Limb (tissue), 2 donors: Measurements from ENCODE around the gene TTC3.
A peak's percentile ranks its signal among the peaks of the same experiment; 100 is the strongest.

ENCODE experiments used
- DNase-seq, 2 donors: peaks; one replicate each; pipeline ENCODE4 v3.0.0-alpha.2; 2016; ENCODE audit errors: extremely low spot score in 2 of 2

TTC3 gene

DNA sequence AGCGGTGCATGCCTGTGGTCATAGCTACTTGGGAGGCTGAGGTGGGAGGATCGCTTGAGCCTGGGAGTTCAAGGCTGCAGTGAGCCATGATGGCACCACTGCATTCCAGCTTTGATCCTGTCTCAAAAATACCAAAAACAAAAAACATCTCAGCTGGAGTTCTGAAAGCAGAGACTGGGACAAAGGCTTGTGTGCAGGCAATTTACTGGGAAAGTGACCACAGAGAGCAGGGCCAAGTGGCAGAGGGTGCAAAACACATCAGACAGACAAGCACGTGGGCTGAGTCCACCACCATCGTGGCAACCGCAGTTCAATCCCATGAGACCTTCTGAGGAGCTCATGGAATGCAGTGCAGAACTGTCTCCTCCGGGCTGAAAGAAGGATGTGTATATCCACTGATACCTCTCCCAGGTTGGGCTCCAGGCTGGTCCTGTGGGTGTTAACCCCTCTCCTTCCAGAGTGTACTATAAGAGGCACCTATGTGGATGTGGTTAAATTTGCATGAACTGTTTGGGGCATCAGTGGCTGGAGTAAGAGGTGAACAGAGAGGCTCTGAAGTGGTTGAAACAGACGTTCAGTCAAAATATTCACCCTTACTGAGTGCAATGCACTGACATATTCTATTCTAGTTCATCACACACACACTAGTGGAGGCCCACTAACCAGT is 11.0 kb upstream of the TTC3 start:
- no peak for DNase-seq

DNA sequence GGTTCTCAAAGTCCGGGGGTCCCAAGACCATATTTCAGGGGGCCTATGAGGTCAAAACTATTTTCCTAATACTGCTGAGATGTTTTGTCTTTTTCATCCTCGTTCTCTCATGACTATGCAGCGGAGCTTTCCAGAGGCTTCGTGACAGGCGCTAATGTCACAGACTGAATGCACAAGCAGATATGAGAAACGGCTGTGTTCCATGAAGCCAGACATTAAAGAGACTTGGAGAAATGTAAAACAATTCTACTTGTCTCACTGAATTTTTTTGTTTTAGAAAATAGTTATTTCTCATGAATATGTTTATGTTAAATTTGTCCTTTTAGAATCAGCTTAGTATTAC is 10.5 kb upstream of the TTC3 start:
- no peak for DNase-seq

DNA sequence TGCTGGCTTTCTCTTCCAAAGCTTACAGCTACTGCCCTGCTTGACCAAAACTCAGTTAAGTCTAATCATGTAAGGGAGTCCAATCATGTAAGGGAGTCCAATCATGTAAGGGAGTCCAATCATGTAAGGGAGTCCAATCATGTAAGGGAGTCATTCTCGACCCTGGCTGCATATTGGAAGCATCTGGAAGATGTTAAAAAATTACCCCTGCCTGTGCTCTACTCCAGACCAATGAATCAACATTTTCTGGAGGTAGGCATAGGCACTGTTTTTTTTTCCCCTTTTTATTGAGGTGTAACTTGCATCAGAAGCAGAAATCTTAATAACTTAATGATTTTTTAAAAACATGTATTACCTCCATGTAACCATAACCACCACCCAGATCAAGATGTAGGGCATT is 9.6 kb upstream of the TTC3 start:
- DNase-seq, result no peak

DNA sequence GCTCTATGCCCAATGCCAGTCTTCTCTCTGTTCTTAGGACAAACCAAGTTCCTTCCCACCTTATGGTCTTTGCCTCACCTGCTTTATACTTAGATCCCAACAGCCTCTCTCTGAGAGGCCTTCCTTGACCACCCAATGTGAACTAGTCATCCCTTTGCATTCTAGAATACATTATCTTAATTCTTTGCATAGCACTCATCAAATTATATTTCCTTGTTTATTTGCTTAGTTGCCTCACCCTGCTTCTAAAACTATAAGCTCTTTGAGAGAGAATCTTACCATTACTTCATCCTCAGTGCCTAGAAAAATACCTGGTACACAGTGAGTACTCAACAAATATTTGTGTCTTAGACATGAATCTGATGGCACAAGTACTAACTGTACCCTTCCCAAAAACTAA is 8.2 kb upstream of the TTC3 start:
- no peak for DNase-seq

DNA sequence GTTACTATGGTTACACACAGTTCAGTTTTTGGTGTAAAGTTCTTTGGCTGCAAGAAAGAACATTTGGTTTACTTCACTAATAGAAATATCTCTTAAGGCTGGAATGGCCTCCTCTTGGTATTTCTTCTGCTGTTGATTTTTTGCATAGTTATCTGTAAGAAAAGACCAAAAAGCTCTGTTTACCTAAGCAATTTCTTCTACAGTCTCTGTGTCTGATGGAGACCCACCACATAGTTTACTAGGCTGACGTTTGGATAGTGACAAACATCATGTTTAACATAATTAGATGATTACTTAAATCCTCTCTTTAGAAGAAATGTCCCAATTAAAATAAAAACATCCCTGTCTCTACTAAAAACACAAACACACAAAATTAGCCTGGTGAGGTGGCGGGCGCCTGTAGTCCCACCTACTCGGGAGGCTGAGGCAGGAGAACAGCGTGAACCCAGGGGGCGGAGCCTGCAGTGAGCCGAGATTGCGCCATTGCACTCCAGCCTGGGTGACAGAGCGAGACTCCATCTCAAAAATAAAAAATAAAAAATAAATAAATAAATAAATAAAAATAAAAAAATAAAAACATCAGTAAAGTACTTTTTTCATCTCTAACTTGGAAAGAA is 7.4 kb upstream of the TTC3 start:
- no peak for DNase-seq

DNA sequence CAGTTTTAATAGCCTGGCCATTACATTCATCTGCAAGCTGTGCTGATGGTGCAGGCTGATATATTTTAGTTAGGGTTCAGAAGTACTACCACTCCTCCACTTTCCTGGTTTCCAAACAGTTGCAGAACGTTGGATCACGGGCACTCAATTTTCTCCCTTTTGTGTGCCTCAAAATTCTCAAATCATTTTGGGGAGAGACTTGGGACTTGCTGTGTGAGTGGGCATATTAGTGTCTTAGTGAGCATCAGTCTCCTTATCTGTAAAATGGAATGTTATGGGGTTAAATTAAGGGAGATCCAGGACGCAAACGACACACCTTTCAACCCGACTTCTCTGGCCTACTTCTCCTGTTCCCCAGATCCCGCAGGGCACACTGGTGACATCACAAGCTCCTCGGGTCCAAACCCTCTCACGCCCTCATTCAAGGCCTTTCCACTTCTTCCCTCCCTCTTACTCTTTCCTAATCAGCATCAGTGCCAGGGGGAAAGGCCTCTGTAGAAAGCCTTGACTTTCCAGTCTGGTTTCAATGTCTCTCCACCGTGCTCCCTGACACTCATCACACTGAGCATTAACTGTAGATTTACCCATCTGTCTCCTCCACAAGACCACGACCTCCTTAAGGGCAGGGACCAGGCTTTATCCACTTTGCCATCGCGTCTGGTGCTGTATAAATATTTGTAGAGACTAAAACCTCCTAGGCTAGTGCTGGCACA is 1.3 kb upstream of the TTC3 start:
- DNase-seq, result peak; percentile 40 to 60

DNA sequence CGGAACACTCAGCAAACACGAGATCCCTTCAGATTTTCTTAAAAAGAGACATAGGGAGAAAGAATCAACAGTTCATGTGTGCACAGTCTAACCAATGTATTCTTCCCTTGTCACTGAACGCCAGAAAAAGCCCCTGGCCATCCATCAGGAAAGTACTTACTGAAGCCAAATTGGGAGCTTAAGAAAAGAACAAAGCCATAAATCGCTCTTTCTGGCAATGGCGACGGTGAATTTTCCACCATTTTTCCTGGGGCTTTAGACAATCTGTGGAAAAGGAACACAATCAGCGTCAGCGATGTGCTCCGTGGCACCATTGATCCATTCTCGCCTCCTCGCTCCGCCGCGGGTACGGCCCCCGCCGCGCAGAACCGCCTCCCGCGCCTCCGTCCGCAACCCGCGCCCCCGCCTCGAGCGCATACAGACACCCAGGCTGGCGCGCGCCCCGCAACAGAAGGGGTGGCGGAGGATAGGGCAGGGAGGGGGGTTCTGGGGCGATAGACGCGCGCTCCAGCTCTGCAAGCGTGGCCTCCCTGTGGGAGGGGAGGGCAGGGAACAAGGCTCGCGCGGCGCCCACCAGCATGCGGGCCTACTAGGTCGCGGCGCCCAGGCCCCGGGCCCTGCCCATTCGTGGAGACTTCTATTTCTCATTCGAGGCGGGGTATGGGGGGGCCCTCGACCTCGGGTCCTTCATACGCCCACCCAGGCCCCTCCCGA is 623 bp upstream of the TTC3 start:
- peak; percentile 86 to 94 for DNase-seq

DNA sequence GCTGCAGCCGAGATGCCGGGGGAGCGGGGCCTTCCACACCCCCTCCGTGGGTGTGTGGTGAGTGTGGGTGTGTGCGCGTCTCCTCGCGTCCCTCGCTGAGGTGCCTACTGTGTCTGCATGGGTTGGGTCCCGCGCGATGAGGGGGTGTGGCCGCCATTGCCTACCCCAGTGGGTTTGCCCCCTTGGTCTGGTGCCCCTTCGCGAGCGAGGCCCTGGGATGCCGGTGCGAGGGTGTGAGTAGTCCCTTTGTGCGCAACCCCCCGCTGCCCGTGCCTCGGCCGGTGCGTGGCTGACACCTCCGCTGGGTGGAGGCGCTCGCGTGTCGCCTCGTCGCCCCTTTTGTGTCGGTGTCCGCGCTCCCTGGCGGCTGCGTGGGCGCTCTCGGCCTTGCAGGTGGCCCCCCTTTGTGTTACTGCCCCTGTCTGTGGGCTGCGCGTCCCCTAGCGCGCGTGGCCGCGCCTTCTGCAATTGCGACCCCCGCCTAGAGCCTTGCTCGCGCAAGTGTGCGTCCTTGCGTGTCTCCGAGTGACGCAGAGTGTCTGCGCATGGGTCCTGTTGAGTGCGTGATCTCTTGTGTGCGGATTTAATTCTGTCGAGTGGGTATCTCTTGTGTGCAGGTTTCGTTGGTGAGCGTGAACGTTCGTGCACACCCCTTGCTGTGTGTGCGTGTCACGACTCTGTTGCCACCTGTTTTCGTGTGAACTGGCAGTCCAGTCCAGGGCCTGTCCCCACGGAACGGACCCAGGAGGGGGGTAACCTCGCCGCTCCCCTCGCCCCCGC is 553 bp downstream of the TTC3 start:
- DNase-seq, result peak; percentile 56 to 83

DNA sequence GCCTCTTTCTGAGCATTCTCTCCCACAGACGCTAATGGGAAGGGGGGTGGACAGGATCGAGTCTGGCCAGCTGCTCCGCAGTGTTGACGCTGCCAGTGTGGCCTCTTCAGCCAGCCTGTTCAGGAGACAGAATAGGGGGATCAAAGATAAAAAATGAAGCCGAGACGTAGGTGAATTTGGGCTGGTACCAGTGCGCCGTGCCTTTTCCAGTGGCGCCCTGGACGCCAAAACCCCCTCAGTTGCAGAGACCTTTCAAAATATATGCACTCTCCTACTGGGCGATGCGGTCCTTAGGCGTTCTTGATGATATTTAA is 1.1 kb downstream of the TTC3 start:
- DNase-seq, result no peak

DNA sequence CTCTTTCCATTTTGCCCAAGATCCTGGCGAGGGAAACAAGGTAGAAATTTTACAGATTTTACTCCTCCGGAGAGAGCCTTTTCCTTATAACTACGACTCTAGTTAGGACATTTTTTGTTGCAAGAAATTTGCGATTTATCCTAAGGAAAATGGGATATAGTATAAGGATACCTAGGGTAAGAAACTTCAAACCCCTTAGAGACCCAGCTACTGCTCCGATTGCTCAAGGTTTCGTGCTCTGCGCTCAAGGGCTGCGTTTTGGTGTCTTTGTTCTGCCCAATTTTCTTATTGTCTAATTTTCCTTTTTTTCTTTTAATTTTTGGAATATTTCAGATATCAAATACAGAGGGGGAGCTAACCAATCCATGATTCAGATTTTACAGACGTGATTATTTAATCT is 1.5 kb downstream of the TTC3 start:
- DNase-seq, result no peak

DNA sequence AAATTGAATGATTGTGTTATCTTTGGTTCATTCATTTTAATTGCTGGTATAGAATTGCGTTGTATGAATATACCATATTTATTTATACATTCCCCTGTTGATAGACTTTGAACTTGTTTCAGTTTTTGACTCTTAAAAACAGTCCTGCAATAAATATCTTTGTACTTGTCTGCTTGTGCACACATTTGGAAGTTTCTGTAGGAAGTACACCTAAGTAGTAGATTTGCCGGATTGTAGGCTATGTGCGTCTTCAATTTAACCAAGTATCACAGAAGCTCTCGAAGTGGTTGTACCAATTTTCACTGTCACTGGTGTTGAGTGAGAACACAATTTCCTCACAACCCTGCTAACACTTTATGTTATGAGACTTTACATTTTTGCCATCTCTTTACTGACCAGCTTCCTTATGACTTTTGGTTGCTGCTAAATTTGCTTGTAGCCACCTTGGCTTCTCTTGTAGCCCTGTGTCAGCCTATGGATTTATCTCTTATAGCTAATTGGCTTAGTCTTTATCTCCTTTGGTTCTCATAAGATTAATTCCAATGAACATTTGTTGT is 2.2 kb downstream of the TTC3 start:
- DNase-seq, result no peak

DNA sequence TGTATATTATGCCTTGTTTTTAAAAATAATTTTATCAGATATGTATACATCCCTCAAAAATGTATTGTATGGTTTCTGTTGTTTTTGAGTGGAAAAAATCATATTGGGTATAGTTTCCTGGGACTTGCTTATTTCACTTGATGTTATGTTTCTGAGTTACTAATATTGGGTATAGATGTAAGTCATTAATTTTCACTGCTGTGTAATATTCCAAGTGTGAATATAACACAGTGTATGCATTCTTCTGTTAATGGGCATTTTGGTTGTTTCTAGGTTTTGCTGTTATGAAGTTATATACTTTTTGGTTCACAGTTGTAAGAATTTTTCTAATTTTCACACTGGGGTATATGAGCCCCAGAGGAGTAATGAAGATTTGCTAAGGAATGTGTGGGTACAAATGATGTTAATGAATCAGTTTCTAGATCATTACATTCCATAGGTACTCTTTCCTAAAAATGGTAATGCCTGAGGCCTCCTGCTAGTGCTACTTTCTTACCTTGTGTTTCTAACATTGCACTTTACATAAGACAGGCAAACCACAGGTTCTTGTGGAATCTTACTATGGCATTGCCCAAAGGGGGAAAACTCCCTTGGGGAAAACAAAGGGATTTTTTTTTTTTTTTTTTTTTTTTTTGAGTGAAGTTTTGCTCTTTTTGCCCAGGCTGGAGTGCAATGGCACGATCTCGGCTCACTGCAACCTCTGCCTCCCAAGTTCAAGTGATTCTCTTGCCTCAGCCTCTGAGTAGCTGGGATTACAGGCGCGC is 3.2 kb downstream of the TTC3 start:
- no peak for DNase-seq

DNA sequence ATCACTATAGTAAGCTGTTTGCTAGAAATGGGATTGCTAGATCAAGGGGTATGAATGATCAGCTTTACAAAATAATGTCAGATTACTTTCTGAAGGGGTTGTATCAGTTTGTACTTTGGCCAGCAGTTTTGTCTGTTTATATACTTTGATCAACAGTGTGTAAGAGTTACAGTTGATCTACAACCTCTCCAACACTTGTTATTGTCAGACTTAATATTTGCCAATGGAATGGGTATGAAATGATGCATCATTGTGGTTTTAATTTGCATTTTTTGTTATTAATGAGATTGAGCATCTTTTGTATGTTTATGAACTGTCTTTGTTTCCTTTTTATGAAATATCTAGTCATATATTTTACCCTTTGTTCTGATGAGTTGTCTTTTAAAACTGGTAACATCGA is 4.3 kb downstream of the TTC3 start:
- no peak for DNase-seq

DNA sequence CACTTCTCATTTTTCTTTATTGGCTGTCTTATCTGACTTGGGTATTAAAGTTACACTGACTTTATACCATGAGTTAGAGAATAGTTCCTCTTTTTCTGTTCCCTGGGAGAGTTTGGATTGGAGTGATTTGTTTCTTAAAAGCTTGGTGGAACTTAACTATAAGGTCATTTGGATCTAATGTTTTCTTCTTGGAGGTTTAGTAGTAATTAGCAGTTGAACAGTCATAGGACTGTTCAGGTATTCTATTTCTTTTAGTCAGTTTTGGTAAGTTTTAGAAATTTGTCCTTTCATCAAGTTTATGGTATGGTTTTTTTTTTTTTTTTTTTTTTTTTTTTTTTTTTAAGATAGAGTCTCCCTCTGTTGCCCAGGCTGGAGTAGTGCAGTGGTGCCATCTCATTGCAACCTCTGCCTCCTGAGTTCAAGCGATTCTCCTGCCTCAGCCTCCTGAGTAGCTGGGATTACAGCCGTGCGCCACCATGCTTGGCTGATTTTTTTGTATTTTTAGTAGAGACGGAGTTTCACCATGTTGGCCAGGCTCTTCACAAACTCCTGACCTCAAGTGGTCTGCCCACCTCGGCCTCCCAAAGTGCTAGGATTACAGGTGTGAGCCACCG is 6.3 kb downstream of the TTC3 start:
- no peak for DNase-seq

DNA sequence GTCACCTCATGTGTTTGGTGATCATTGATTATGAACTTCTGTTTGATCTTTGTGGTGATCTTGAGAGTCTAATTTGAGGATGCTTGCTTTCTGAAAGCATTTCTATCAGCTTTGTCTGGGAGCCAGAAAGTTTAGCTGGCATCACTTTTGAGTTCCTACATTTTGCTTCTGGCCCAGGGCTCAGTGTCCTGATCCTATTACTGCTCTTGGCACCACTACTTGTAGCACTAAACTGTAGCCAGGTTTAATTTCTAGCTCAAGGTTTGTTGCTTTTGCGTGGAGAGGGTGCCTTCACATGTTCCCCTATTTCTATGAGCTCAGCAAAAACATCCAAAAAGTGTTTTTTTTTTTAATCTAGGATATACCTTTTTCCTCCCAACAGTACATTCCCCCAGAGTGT is 9.3 kb downstream of the TTC3 start:
- DNase-seq, result no peak

DNA sequence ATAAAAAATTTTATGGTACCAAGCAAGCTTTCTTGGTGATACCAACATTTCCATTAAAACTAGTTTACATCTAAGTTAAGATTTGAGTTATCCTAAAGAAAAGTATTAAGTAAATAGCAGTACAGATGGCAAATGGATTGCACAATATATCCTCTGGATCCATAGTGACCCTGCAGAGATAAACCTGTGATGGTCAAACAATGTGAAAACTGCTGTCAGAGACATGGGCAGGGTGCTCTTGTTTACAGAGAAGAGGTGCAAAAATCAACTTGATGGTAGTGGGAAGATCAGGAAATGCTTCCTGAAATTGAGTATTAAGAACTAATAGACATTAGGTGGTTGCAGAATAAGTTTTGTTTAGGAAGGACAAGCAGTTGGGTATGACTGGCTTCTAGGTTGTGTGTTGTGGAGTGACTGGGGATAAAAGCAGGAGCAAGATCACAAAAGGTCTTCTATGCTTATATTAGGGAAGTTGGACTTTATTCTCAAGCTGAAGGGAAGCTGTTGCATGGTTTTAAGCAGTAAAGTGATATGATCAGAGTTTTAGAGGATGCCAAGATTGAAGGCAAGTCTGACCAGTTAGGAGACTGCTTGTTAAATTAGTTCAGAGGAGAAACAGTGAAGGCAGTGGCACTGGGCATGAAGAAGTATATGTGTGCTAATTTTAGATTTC is 9.9 kb downstream of the TTC3 start:
- no peak for DNase-seq

DNA sequence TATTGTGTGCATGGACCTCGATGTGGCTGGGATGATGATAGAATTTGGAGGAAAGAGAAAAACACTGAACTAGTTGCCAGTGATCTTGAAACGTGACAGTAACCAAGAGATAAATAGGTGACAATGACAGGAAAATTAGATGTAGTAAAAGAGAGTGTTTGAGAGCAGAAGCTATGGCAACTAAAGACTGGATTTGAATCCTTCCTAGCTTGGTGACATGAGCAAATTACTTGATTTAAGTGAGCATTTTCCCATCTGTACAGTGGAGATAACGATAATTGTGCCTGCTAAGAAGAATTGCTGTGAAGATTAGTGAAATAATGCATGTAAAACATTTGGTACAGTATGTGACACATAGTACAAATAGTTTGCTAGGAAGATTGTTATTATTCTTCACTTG is 12.7 kb downstream of the TTC3 start:
- DNase-seq, result no peak

DNA sequence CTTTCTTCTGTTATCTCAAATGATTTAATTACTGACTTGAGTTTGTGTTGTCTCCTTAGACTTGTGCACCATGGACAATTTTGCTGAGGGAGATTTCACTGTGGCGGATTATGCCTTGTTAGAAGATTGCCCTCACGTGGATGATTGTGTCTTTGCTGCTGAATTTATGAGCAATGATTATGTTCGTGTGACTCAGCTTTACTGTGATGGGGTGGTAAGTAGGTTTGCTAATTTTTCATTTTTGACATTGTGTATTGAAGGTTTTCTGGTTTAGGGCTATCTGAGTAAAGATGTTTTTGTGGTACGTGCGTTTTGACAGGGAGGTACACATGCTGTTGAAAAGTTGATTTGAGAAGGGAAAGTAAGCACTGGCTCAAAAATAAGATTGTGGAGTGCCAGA is 14.1 kb downstream of the TTC3 start:
- DNase-seq, result no peak

DNA sequence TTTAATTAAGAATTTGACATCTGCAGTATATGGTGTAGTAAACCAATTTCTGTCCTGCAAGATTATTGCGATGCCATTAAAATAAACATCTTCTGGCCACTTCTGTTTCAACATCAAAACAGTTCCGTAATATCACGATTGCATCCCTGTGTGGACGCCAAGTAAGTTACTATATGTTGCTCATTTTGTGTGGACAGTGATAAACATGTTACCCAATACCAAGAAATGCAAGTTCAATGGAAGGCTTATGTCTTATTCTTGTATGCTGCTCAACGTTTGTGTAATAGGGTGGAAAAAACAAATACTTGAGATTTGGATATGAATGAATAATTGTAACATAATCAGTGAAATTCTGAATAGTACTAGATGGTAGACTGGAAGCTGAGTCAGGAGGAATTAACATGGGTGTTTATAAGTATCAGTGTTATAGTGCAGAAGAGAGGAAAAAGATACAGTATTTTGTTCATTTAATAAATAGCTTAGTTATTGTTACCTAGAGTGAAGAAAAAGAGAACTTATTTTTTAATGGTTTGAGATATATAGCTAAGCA is 15.2 kb downstream of the TTC3 start:
- DNase-seq, result no peak

DNA sequence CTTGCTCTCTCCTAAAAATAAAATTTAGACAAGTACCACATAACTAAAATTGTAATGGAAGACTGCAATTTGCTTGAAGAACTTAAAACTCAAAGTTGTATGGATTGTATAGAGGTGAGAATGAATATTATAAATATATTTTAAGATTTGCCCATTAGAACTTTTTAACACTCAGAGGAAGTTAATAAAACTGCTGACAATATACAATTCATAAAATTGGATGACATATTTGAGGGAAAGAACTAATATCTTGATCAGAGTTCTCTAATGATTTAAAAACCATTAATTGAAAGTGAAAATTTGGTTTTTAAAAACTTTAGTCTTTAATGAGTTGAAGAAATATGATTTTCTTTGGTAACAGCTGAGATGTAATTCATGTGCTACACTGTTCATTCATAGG is 20.9 kb downstream of the TTC3 start:
- no peak for DNase-seq
